Measurements from ENCODE around the gene FGF16.
"Not testable (repeated sequence)": the region's sequence is repeated elsewhere in the genome, so short reads cannot be mapped to it uniquely, and the experiment has no call there.

Gene FGF16

GRCh38 chrX:77446908-77447652 is at the start of gene FGF16:
TSS of gene FGF16 (plus strand) at chrX:77447389. CDS start at chrX:77447675, 286 bp downstream.
- FAIRE-seq: no peak

- no peak for FAIRE-seq
Measured at GRCh38 chrX:77398330-77398954, 48.7 kb upstream of the FGF16 start.

- no peak for FAIRE-seq
Measured at GRCh38 chrX:77404419-77404818, 42.8 kb upstream of the FGF16 start.

- not testable (repeated sequence) for FAIRE-seq
Measured at GRCh38 chrX:77407821-77408220, 39.4 kb upstream of the FGF16 start.

- no peak for FAIRE-seq
Measured at GRCh38 chrX:77412631-77413030, 34.6 kb upstream of the FGF16 start.

- no peak for FAIRE-seq
Measured at GRCh38 chrX:77415161-77415560, 32.0 kb upstream of the FGF16 start.

GRCh38 chrX:77415882-77416281 is 31.3 kb upstream of the FGF16 start:
- FAIRE-seq: no peak

- no peak for FAIRE-seq
Measured at GRCh38 chrX:77422891-77423648, 24.1 kb upstream of the FGF16 start.

GRCh38 chrX:77426811-77427210 is 20.4 kb upstream of the FGF16 start:
- no peak for FAIRE-seq

GRCh38 chrX:77427611-77428010 is 19.6 kb upstream of the FGF16 start:
- FAIRE-seq: no peak

GRCh38 chrX:77428551-77428950 is 18.6 kb upstream of the FGF16 start:
- no peak for FAIRE-seq

GRCh38 chrX:77431227-77431626 is 16.0 kb upstream of the FGF16 start:
- FAIRE-seq: no peak

- no peak for FAIRE-seq
Measured at GRCh38 chrX:77433001-77433400, 14.2 kb upstream of the FGF16 start.

- FAIRE-seq: no peak
Measured at GRCh38 chrX:77434962-77435361, 12.2 kb upstream of the FGF16 start.

GRCh38 chrX:77436271-77436670 is 10.9 kb upstream of the FGF16 start:
- FAIRE-seq: no peak

- FAIRE-seq: no peak
Measured at GRCh38 chrX:77436682-77437081, 10.5 kb upstream of the FGF16 start.

GRCh38 chrX:77440330-77440729 is 6.9 kb upstream of the FGF16 start:
- no peak for FAIRE-seq

GRCh38 chrX:77441033-77441432 is 6.2 kb upstream of the FGF16 start:
- no peak for FAIRE-seq

GRCh38 chrX:77441479-77441878 is 5.7 kb upstream of the FGF16 start:
- FAIRE-seq: no peak

GRCh38 chrX:77442728-77443127 is 4.5 kb upstream of the FGF16 start:
- no peak for FAIRE-seq

GRCh38 chrX:77444075-77444474 is 3.1 kb upstream of the FGF16 start:
- no peak for FAIRE-seq

- no peak for FAIRE-seq
Measured at GRCh38 chrX:77444545-77444944, 2.6 kb upstream of the FGF16 start.

- no peak for FAIRE-seq
Measured at GRCh38 chrX:77446029-77446585, 1.1 kb upstream of the FGF16 start.
